Loucy (cell line): ENCODE data around the gene SHROOM3.

Experiments
- H2AFZ ChIP-seq: fragments of 200-600 bp; sonication (generic); 2 replicates; pipeline ENCODE4 v1.6.0; 2016; ENCODE audit warnings: antibody characterized with exemption, mild to moderate bottlenecking, low read length, moderate library complexity
- H3F3A ChIP-seq: fragments of 200-600 bp; 2 replicates; pipeline ENCODE4 v1.6.0; 2016; ENCODE audit warnings: antibody characterized with exemption, low read depth, mild to moderate bottlenecking
- H3K27me3 ChIP-seq: fragments of 200-600 bp; sonication (generic); 2 replicates; pipeline ENCODE4 v1.6.1; 2014; ENCODE audit warnings: low read length, mild to moderate bottlenecking; ENCODE audit not compliant: insufficient read depth, poor library complexity, severe bottlenecking
- H3K36me3 ChIP-seq: fragments of 200-600 bp; sonication (generic); 2 replicates; pipeline ENCODE4 v1.6.1; 2016; ENCODE audit warnings: low read length; ENCODE audit not compliant: insufficient read depth
- H3K4me1 ChIP-seq: fragments of 200-600 bp; sonication (generic); 2 replicates; pipeline ENCODE4 v1.5.1; 2014; ENCODE audit warnings: low read length, mild to moderate bottlenecking; ENCODE audit not compliant: insufficient read depth, poor library complexity, severe bottlenecking
- H3K4me2 ChIP-seq: fragments of 200-600 bp; sonication (generic); 2 replicates; pipeline ENCODE4 v1.6.0; 2014; ENCODE audit warnings: antibody characterized with exemption, low read length, low read depth, mild to moderate bottlenecking; ENCODE audit not compliant: poor library complexity, severe bottlenecking
- H3K4me3 ChIP-seq: fragments of 200-600 bp; sonication (generic); 2 replicates; pipeline ENCODE4 v1.5.1; 2014; ENCODE audit warnings: low read length, mild to moderate bottlenecking, mixed read lengths; ENCODE audit not compliant: poor library complexity, severe bottlenecking
- H3K79me2 ChIP-seq: fragments of 200-600 bp; sonication (generic); 2 replicates; pipeline ENCODE4 v1.6.1; 2014; ENCODE audit warnings: low read length; ENCODE audit not compliant: insufficient read depth
- H3K9ac ChIP-seq: fragments of 200-600 bp; sonication (generic); 2 replicates; pipeline ENCODE4 v1.6.0; 2014; ENCODE audit warnings: mild to moderate bottlenecking, low read depth, low read length, moderate library complexity; ENCODE audit not compliant: poor library complexity, severe bottlenecking
- H3K9me2 ChIP-seq: fragments of 200-600 bp; sonication (generic); replicated peaks from 2 replicates; pipeline ENCODE4 v1.6.1; 2016; ENCODE audit warnings: low read depth, low read length, mixed read lengths
- H3K9me3 ChIP-seq: fragments of 200-600 bp; sonication (generic); 2 replicates; pipeline ENCODE4 v1.6.1; 2014; ENCODE audit warnings: mild to moderate bottlenecking, antibody characterized with exemption, low read length, low read depth; ENCODE audit not compliant: insufficient read depth
- H4K20me1 ChIP-seq: fragments of 200-600 bp; sonication (generic); 2 replicates; pipeline ENCODE4 v1.6.0; 2014; ENCODE audit warnings: antibody characterized with exemption, low read length, mild to moderate bottlenecking; ENCODE audit not compliant: insufficient read depth, poor library complexity, severe bottlenecking
- CTCF ChIP-seq: fragments of 200-600 bp; sonication (generic); conservative IDR thresholded peaks from 2 replicates; pipeline ENCODE4 v1.5.1; 2014; ENCODE audit warnings: mild to moderate bottlenecking, antibody characterized with exemption, low read length
- EZH2phosphoT487 ChIP-seq: fragments of 200-600 bp; IDR thresholded peaks from 2 replicates; pipeline ENCODE4 v1.6.1; 2018; ENCODE audit warnings: antibody characterized with exemption, mild to moderate bottlenecking, moderate library complexity, borderline replicate concordance

The SHROOM3 gene

GRCh38 chr4:76388160-76388908 is 46.7 kb upstream of the SHROOM3 start:
- no peak overlapping the region for H3K4me3 ChIP-seq
- H3K9me3 ChIP-seq = peaks cover 6% of the 10 kb centered on the region; the same call in 1 of the 2 replicates
- H2AFZ ChIP-seq = no peak overlapping the region
- H3K9me2 ChIP-seq = no peaks in the 10 kb centered on the region
- H3K36me3 ChIP-seq = no peaks in the 10 kb centered on the region
- no peaks in the 10 kb centered on the region for H3K27me3 ChIP-seq
- TF ChIP-seq EZH2phosphoT487 (no peak), CTCF (no peak)
- H3K4me1 ChIP-seq = no peaks in the 10 kb centered on the region
- no peak overlapping the region for H3K9ac ChIP-seq
- no peak overlapping the region for H3K4me2 ChIP-seq
- no peaks in the 10 kb centered on the region for H4K20me1 ChIP-seq
- H3F3A ChIP-seq = no peaks in the 10 kb centered on the region
- no peaks in the 10 kb centered on the region for H3K79me2 ChIP-seq

- H4K20me1 ChIP-seq = no peaks in the 10 kb centered on the region
- H3K4me1 ChIP-seq = no peaks in the 10 kb centered on the region
- H3K36me3 ChIP-seq = no peaks in the 10 kb centered on the region
- no peaks in the 10 kb centered on the region for H3K9me2 ChIP-seq
- H3K79me2 ChIP-seq = no peaks in the 10 kb centered on the region
- H3K9ac ChIP-seq = no peak overlapping the region
- no peaks in the 10 kb centered on the region for H3K9me3 ChIP-seq
- no peaks in the 10 kb centered on the region for H3F3A ChIP-seq
- no peak overlapping the region for H3K4me3 ChIP-seq
- H3K27me3 ChIP-seq = no peaks in the 10 kb centered on the region
- no peak overlapping the region for H3K4me2 ChIP-seq
- no peak overlapping the region for H2AFZ ChIP-seq
- no peak for TF ChIP-seq EZH2phosphoT487
- TF ChIP-seq CTCF = no peak
Measured at GRCh38 chr4:76401654-76402053, 33.4 kb upstream of the SHROOM3 start.

GRCh38 chr4:76406081-76406480 is 28.9 kb upstream of the SHROOM3 start:
- H3K9me2 ChIP-seq = no peaks in the 10 kb centered on the region
- H3K9ac ChIP-seq = no peak overlapping the region
- H3K36me3 ChIP-seq = no peaks in the 10 kb centered on the region
- TF ChIP-seq EZH2phosphoT487 (no peak), CTCF (no peak)
- no peaks in the 10 kb centered on the region for H3F3A ChIP-seq
- H3K4me1 ChIP-seq = no peaks in the 10 kb centered on the region
- H3K9me3 ChIP-seq = no peaks in the 10 kb centered on the region
- no peaks in the 10 kb centered on the region for H4K20me1 ChIP-seq
- no peak overlapping the region for H3K4me2 ChIP-seq
- no peak overlapping the region for H2AFZ ChIP-seq
- H3K79me2 ChIP-seq = no peaks in the 10 kb centered on the region
- no peaks in the 10 kb centered on the region for H3K27me3 ChIP-seq
- no peak overlapping the region for H3K4me3 ChIP-seq
